GM13976 (cell line): ENCODE measurements around the gene RFWD3.
"Not testable (repeated sequence)": the region's sequence is repeated elsewhere in the genome, so short reads cannot be mapped to it uniquely, and the experiment has no call there.

ENCODE experiments used
- DNase-seq: peaks from one replicate; pipeline ENCODE4 v3.0.0; 2012; ENCODE audit warnings: low spot score
- CTCF ChIP-seq: IDR thresholded peaks from 2 replicates; pipeline ENCODE4 v1.5.1; 2012; ENCODE audit warnings: borderline replicate concordance, mild to moderate bottlenecking; ENCODE audit not compliant: insufficient read depth; ENCODE audit errors: extremely low read depth, missing control alignments, control extremely low read depth
- in situ Hi-C: fragments of 300-500 bp; cut with MboI; formaldehyde crosslinking; loops from one replicate; pipeline ENCODE4 v1.12.0; 2022; ENCODE audit warnings: low sequenced_read_pairs, mixed read lengths, inconsistent platforms; ENCODE audit not compliant: unreplicated experiment

RFWD3 gene

GRCh38 chr16:74691093-74691855 lies 24.6 kb upstream of the RFWD3 start:
- no peak for DNase-seq
- in situ Hi-C loops = no loop called here
- TF ChIP-seq CTCF = no peak

- TF ChIP-seq CTCF = no peak
- DNase-seq = no peak
- in situ Hi-C loops = no loop called here
These were observed 15.9 kb upstream of the RFWD3 start for GRCh38 chr16:74682556-74682955.

- TF ChIP-seq CTCF = no peak
- in situ Hi-C loops = no loop called here
These were observed 14.0 kb upstream of the RFWD3 start for GRCh38 chr16:74680681-74681080.

GRCh38 chr16:74679983-74680382 lies 13.3 kb upstream of the RFWD3 start:
- in situ Hi-C loops = no loop called here
- no peak for DNase-seq
- no peak for TF ChIP-seq CTCF

More at GRCh38 chr16:74680681-74681080, 14.0 kb upstream of the RFWD3 start:
- DNase-seq = no peak

- in situ Hi-C loops = no loop called here
- TF ChIP-seq CTCF = no peak
- no peak for DNase-seq
These were observed 11.2 kb upstream of the RFWD3 start for GRCh38 chr16:74677868-74678267.

GRCh38 chr16:74673876-74674275 lies 7.2 kb upstream of the RFWD3 start:
- no peak for DNase-seq
- in situ Hi-C loops = no loop called here
- TF ChIP-seq CTCF = no peak

- DNase-seq, in situ Hi-C loops: not testable (repeated sequence)
These were observed 2.2 kb upstream of the RFWD3 start for GRCh38 chr16:74668877-74669276.
